Ishikawa (cell line): ENCODE results near the gene PPP4C.

Experiments
- EP300 ChIP-seq: IDR thresholded peaks from 2 replicates; pipeline ENCODE4 v1.6.1; 2012; ENCODE audit warnings: borderline replicate concordance
- FOXM1 ChIP-seq: IDR thresholded peaks from 2 replicates; pipeline ENCODE4 v1.6.1; 2012; ENCODE audit warnings: low read depth, borderline replicate concordance
- NFIC ChIP-seq: IDR thresholded peaks from 2 replicates; pipeline ENCODE4 v1.6.1; 2012
- RAD21 ChIP-seq: IDR thresholded peaks from 2 replicates; pipeline ENCODE4 v1.6.1; 2012; ENCODE audit warnings: low read depth
- TAF1 ChIP-seq: IDR thresholded peaks from 2 replicates; pipeline ENCODE4 v1.6.1; 2012; ENCODE audit warnings: low read depth, mild to moderate bottlenecking
- TCF12 ChIP-seq: IDR thresholded peaks from 2 replicates; pipeline ENCODE4 v1.6.1; 2012; ENCODE audit warnings: low read depth
- YY1 ChIP-seq: IDR thresholded peaks from 2 replicates; pipeline ENCODE4 v1.6.1; 2012; ENCODE audit warnings: low read depth
- TF ChIP-seq, protein P1 (sequence below): IDR thresholded peaks from 2 replicates; pipeline ENCODE4 v1.6.1; 2012
- TF ChIP-seq, protein P2 (sequence below): IDR thresholded peaks from 2 replicates; pipeline ENCODE4 v1.6.1; 2012; ENCODE audit warnings: low read depth, mild to moderate bottlenecking

DNA sequence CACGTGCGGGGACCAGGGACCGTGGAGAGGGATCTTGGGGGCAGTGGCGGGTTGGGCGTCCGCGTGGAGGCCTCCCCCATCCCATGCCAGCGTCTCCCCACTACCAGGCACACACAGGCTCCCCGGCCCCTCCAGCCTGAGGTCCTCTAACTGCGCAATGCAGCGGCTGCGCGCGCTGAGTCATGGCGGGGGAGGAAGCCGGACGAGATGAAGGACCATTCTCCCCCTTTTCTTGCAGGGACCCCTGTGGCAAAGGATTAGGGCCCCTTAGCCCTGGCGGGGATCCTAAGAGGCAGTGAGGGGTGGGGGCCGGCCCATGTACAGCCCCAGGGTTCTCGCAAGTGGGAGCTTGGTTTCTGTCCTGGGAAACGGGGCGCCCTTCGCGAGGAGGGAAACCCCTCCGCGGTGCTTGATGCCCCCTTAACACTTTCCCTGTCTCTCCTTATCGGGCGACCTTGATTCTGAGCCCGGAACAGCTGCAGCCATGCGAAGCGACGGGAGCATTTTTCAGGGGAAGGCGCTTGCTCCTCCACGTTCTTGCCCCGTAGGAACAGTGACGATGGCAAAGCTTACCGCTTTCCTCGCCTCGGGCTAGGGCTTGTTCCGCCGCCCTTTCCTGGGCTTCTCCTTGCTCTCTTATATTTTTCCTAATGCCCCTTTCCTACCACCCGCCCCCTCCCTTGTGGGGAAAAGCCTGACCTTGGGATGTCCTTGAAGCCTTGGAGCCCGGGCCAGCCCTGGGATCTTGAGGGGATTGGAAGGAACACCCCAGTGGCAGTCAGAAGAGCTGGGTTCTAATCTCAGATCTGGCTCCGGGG, 9.6 kb upstream of the PPP4C start:
- 0 out of 2 replicates have a peak, but pooled peaks have one; percentile 7 for TF ChIP-seq TAF1
- TF ChIP-seq, protein P1, sequence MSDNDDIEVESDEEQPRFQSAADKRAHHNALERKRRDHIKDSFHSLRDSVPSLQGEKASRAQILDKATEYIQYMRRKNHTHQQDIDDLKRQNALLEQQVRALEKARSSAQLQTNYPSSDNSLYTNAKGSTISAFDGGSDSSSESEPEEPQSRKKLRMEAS, result no peak
- TF ChIP-seq YY1, result 0 out of 2 replicates have a peak, but pooled peaks have one; percentile 46
- TF ChIP-seq EP300, result no peak
- no peak for TF ChIP-seq NFIC
- TF ChIP-seq RAD21, result no peak
- TF ChIP-seq, protein P2, sequence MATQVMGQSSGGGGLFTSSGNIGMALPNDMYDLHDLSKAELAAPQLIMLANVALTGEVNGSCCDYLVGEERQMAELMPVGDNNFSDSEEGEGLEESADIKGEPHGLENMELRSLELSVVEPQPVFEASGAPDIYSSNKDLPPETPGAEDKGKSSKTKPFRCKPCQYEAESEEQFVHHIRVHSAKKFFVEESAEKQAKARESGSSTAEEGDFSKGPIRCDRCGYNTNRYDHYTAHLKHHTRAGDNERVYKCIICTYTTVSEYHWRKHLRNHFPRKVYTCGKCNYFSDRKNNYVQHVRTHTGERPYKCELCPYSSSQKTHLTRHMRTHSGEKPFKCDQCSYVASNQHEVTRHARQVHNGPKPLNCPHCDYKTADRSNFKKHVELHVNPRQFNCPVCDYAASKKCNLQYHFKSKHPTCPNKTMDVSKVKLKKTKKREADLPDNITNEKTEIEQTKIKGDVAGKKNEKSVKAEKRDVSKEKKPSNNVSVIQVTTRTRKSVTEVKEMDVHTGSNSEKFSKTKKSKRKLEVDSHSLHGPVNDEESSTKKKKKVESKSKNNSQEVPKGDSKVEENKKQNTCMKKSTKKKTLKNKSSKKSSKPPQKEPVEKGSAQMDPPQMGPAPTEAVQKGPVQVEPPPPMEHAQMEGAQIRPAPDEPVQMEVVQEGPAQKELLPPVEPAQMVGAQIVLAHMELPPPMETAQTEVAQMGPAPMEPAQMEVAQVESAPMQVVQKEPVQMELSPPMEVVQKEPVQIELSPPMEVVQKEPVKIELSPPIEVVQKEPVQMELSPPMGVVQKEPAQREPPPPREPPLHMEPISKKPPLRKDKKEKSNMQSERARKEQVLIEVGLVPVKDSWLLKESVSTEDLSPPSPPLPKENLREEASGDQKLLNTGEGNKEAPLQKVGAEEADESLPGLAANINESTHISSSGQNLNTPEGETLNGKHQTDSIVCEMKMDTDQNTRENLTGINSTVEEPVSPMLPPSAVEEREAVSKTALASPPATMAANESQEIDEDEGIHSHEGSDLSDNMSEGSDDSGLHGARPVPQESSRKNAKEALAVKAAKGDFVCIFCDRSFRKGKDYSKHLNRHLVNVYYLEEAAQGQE, result no peak
- no peak for TF ChIP-seq TCF12
- TF ChIP-seq FOXM1, result no peak
